Activated CD4-positive, alpha-beta T cell treated with anti-CD3 and anti-CD28 coated beads, Interleukin-2, amount 10 ng/mL, durations not matched to agents 24 days and 14 days (primary cell): ENCODE data around the gene CREM. TPM values are rescaled to one million over a fixed set of nuclear protein-coding genes. Genes with fewer than 3 reads are reported as not detected.

Experiments used
- DNase-seq: peaks from one replicate; pipeline ENCODE4 v3.0.0; 2022
- H3K27ac Mint-ChIP-seq: one replicate; pipeline ENCODE4 v1.8.0; 2022; ENCODE audit warnings: mild to moderate bottlenecking, mixed read lengths
- H3K27me3 Mint-ChIP-seq: one replicate; pipeline ENCODE4 v1.8.0; 2022; ENCODE audit warnings: mixed read lengths
- H3K36me3 Mint-ChIP-seq: one replicate; pipeline ENCODE4 v1.8.0; 2022; ENCODE audit warnings: low read depth, mild to moderate bottlenecking, mixed read lengths
- H3K4me1 Mint-ChIP-seq: one replicate; pipeline ENCODE4 v1.8.0; 2021; ENCODE audit warnings: mixed read lengths
- H3K4me3 Mint-ChIP-seq: one replicate; pipeline ENCODE4 v1.8.0; 2022; ENCODE audit warnings: mild to moderate bottlenecking, moderate library complexity, mixed read lengths
- H3K9me3 Mint-ChIP-seq: one replicate; pipeline ENCODE4 v1.8.0; 2021; ENCODE audit warnings: mixed read lengths
- intact Hi-C: fragments of 100-400 bp; cut with micrococcal nuclease; formaldehyde crosslinking; loops from one replicate; pipeline ENCODE4 v1.15.1; 2023
- total RNA-seq: library from RNA; stranded (reverse); gene quantifications from 2 replicates; pipeline ENCODE4 v1.2.3, GENCODE V29; 2022

The CREM gene
- total RNA-seq, 1 donor from 2014 or later: 87.0 TPM

- peaks cover 2% of the 10 kb centered on the region for H3K36me3 Mint-ChIP-seq
- peaks cover 13% of the 10 kb centered on the region for H3K9me3 Mint-ChIP-seq
- peaks cover 3% of the 10 kb centered on the region for H3K4me1 Mint-ChIP-seq
- H3K27ac Mint-ChIP-seq: no peak overlapping the region
- intact Hi-C loops: no loop called here
- DNase-seq: no peak
- H3K27me3 Mint-ChIP-seq: peaks cover 4% of the 10 kb centered on the region
- H3K4me3 Mint-ChIP-seq: no peak overlapping the region
Observed at GRCh38 chr10:35259769-35260397, 133.2 kb downstream of the CREM start.

- intact Hi-C loops: no loop called here
- H3K4me3 Mint-ChIP-seq: no peak overlapping the region
- peaks cover 3% of the 10 kb centered on the region for H3K4me1 Mint-ChIP-seq
- H3K9me3 Mint-ChIP-seq: peaks cover 9% of the 10 kb centered on the region
- DNase-seq: no peak
- peaks cover 2% of the 10 kb centered on the region for H3K36me3 Mint-ChIP-seq
- H3K27ac Mint-ChIP-seq: no peak overlapping the region
- peaks cover 4% of the 10 kb centered on the region for H3K27me3 Mint-ChIP-seq
Observed at GRCh38 chr10:35262436-35262835, 135.8 kb downstream of the CREM start.

Other genes starting within 250 kb of the CREM start
- 50.2 and 50.4 TPM in 2 replicates for gene CUL2, start 36.5 kb upstream of the CREM start, total RNA-seq
- gene CCNY, start 209.7 kb downstream of the CREM start, total RNA-seq: 52.9 and 58.8 TPM in 2 replicates